GM12878 (cell line): ENCODE data around the gene CCDC88C. TPM values are rescaled to one million over a fixed set of nuclear protein-coding genes. Genes with fewer than 3 reads are reported as not detected.

Source experiments
- ATAC-seq: fragments of 200-7000 bp; cut with Tn5 transposase; 3 replicates; pipeline ENCODE4 v1.9.1; 2020; ENCODE audit warnings: mild to moderate bottlenecking, moderate library complexity
- BruUV-seq: library from RNA; stranded (reverse); fragments of 400-500 nt; replicated peaks from 2 replicates; lab custom pipeline; 2021; lab: Mats Ljungman, UMichigan
- CTCF ChIA-PET: fragments of 300-600 bp; sonication (Branson Sonifier 250); formaldehyde crosslinking; extraction: SDS; loops from one replicate; lab custom pipeline; 2021; ENCODE audit warnings: inconsistent platforms; lab: Yijun Ruan, JAX
- POLR2A ChIA-PET: fragments of 350-600 bp; formaldehyde crosslinking; extraction: SDS; loops from one replicate; lab custom pipeline; 2021; ENCODE audit warnings: inconsistent platforms; lab: Charles Lee
- RAD21 ChIA-PET: fragments of 300-600 bp; sonication (Branson Sonifier 250); formaldehyde crosslinking; loops from one replicate; lab custom pipeline; 2023; ENCODE audit warnings: antibody characterized with exemption; ENCODE audit not compliant: unreplicated experiment; lab: Charles Lee
- SMC1A ChIA-PET: fragments of 300-600 bp; sonication (Branson Sonifier 250); formaldehyde crosslinking; loops from one replicate; lab custom pipeline; 2023; ENCODE audit not compliant: unreplicated experiment, uncharacterized antibody; lab: Charles Lee
- DNase-seq: peaks from one replicate; pipeline ENCODE4 v3.0.0-alpha.2; 2011; ENCODE audit warnings: low read depth, low spot score
- FAIRE-seq: peaks from 3 replicates; lab custom pipeline; 2011; peaks lifted over from hg19 to GRCh38; lab: Jason Lieb, UNC
- H2AFZ ChIP-seq: 2 replicates; pipeline ENCODE4 v1.6.0; 2011; ENCODE audit warnings: low read depth, low read length, control low read depth; ENCODE audit not compliant: control insufficient read depth
- H3K27ac ChIP-seq: 2 replicates; pipeline ENCODE4 v1.5.1; 2011; ENCODE audit warnings: control low read depth; ENCODE audit not compliant: control insufficient read depth, insufficient read depth
- H3K27me3 ChIP-seq, 2 experiments: replicated peaks in 1 of 2; 2 replicates each; pipeline versions ENCODE4 v1.6.0 to v1.6.1; 2011; ENCODE audit warnings: low read length in 1 of 2; ENCODE audit not compliant: control insufficient read depth in 2 of 2, insufficient read depth in 2 of 2
- H3K36me3 ChIP-seq, 2 experiments: 2 replicates each; pipeline ENCODE4 v1.5.1; 2011; ENCODE audit warnings: low read length in 1 of 2; ENCODE audit not compliant: control insufficient read depth in 2 of 2, insufficient read depth in 2 of 2
- H3K4me1 ChIP-seq: 2 replicates; pipeline ENCODE4 v1.6.1; 2011; ENCODE audit warnings: mild to moderate bottlenecking, low read length, moderate library complexity, mixed read lengths; ENCODE audit not compliant: control insufficient read depth, insufficient read depth
- H3K4me2 ChIP-seq: 2 replicates; pipeline ENCODE4 v1.6.0; 2011; ENCODE audit warnings: control low read depth; ENCODE audit not compliant: control insufficient read depth, insufficient read depth
- H3K4me3 ChIP-seq: fragments of 200-600 bp; sonication (generic); 2 replicates; pipeline ENCODE4 v1.5.1; 2016
- H3K79me2 ChIP-seq: 2 replicates; pipeline ENCODE4 v1.6.0; 2011; ENCODE audit warnings: low read length; ENCODE audit not compliant: control insufficient read depth, insufficient read depth
- H3K9ac ChIP-seq: 2 replicates; pipeline ENCODE4 v1.8.0; 2011; ENCODE audit warnings: low read length, control low read depth, mixed read lengths; ENCODE audit not compliant: control insufficient read depth, insufficient read depth
- H3K9me3 ChIP-seq: replicated peaks from 3 replicates; pipeline ENCODE4 v1.5.1; 2011; ENCODE audit warnings: mild to moderate bottlenecking, low read length; ENCODE audit not compliant: control insufficient read depth, insufficient read depth
- H4K20me1 ChIP-seq: 2 replicates; pipeline ENCODE4 v1.6.0; 2011; ENCODE audit not compliant: control insufficient read depth, insufficient read depth
- CREM ChIP-seq: IDR thresholded peaks from 2 replicates; pipeline ENCODE4 v1.6.1; 2014; ENCODE audit warnings: antibody characterized with exemption, low read depth
- EZH2 ChIP-seq: IDR thresholded peaks from 2 replicates; pipeline ENCODE4 v1.6.1; 2012; ENCODE audit warnings: low read depth, mild to moderate bottlenecking, control low read depth, inconsistent platforms, low read length, borderline replicate concordance; ENCODE audit not compliant: control insufficient read depth
- MAX ChIP-seq: IDR thresholded peaks from 2 replicates; pipeline ENCODE4 v1.6.1; 2012; ENCODE audit warnings: low read depth, low read length, improper control_type of control experiment
- WGBS: methylation state at CpG from one replicate; pipeline ENCODE4 v1.1.6; 2016; ENCODE audit warnings: low lambda C conversion rate; ENCODE audit not compliant: insufficient replicate concordance, insufficient coverage; ENCODE audit errors: missing lambda C conversion rate; 5-methylcytosine and 5-hydroxymethylcytosine counted together
- in situ Hi-C: fragments of 300-500 bp; cut with MboI; formaldehyde crosslinking; loops from 9 replicates; pipeline ENCODE4 v1.14.3; 2018; ENCODE audit warnings: mixed read lengths
- intact Hi-C: fragments of 100-400 bp; cut with micrococcal nuclease; formaldehyde crosslinking; loops from one replicate; pipeline ENCODE4 v1.14.2; 2022; ENCODE audit not compliant: unreplicated experiment
- polyA plus RNA-seq, 11 experiments: library from polyadenylated mRNA; depleted of rRNA in 4 of 11; unstranded in 6 of 11; stranded (reverse) in 5 of 11; fragments of >200 nt; fragmentation: Nextera tagmentation in 4 of 11; fragmentation: Illumina TruSeq in 1 of 11; extraction: Ambion mirVana in 4 of 11; extraction: Trizol in 1 of 11; gene quantifications; 1 replicate in 1 of 11; 2 replicates in 10 of 11; pipeline versions ENCODE4 v1.2.1 to v1.2.3, GENCODE V29; 2011 to 2016; ENCODE audit warnings: inconsistent platforms in 2 of 11, missing spikeins in 2 of 11, low read depth in 1 of 11
- total RNA-seq, 4 experiments: library from RNA; depleted of rRNA in 3 of 4; stranded (reverse); fragments of >200 nt in 3 of 4; fragmentation: Illumina TruSeq in 1 of 4; extraction: Trizol in 1 of 4; gene quantifications; 2 replicates each; pipeline versions ENCODE4 v1.2.1 to v1.2.3, GENCODE V29; 2013 to 2021

Gene CCDC88C
- total and polyA plus RNA-seq, 10 of the 15 experiments (the other 5 are each of a cell fraction or from before 2014, with no cell fraction given): 4.0 to 79.6 (median 36.6) TPM

GRCh38 chr14:91351512-91351862, 66.1 kb downstream of the CCDC88C start:
- H3K4me3 ChIP-seq: peak overlapping the region; percentile 38
- peak overlapping the region; percentile 100 for H3K4me2 ChIP-seq
- no peaks in the 10 kb centered on the region; the same call in 1 of the 2 replicates for H4K20me1 ChIP-seq
- TF ChIP-seq EZH2 (no peak), CREM (no peak), MAX (0 out of 2 replicates have a peak, but pooled peaks have one; percentile 43)
- TF ChIP-seq, all 136 proteins: peak for 1
- H3K79me2 ChIP-seq: peaks cover 87% of the 10 kb centered on the region
- ChIA-PET SMC1A (interaction anchor here (1.1 to 13.7 kb wide), 9 partner anchors 9 to 65 kb away, joined by 4 to 349 read pairs (median 16); partner anchors contain the start of gene CCDC88C), RAD21 (interaction anchor here (1.1 to 9.6 kb wide), 8 partner anchors 11 to 63 kb away, joined by 3 to 236 read pairs (median 26); partner anchors contain the start of gene CCDC88C), CTCF (interaction anchor here (0.7 to 6.1 kb wide), 9 partner anchors 15 to 76 kb away, joined by 3 to 69 read pairs (median 5); partner anchors contain the start of gene CCDC88C), POLR2A (interaction anchor here (1.0 to 9.6 kb wide), 9 partner anchors 11 to 63 kb away, joined by 3 to 140 read pairs (median 5); partner anchors contain the start of gene CCDC88C)
- WGBS: 41% methylated on average over 10 of the region's 10 CpGs
- peaks cover 76% of the 10 kb centered on the region for H3K4me1 ChIP-seq
- H3K9ac ChIP-seq: peak overlapping the region; percentile 81
- in situ Hi-C loops: loop anchor here (25.0 kb wide), 1 partner anchor 1411 kb away; no protein-coding TSS in a partner anchor
- BruUV-seq: no TSS peak
- no peak overlapping the region for H2AFZ ChIP-seq
- FAIRE-seq (no peak), DNase-seq (no peak), ATAC-seq (no peak)
- H3K27me3 ChIP-seq: no peaks in the 10 kb centered on the region
- intact Hi-C loops: loop anchor here (1.0 kb wide), 1 partner anchor 16 kb away; no protein-coding TSS in a partner anchor
- H3K9me3 ChIP-seq: no peaks in the 10 kb centered on the region; the same call in 2 of the 3 replicates
- H3K27ac ChIP-seq: peak overlapping the region; percentile 98
- peaks cover 17 to 19% of the 10 kb centered on the region in 2 experiments for H3K36me3 ChIP-seq
